SK-N-MC (cell line): ENCODE data around the gene C5orf34.

Source experiments
- EZH2 ChIP-seq: fragments of 200-600 bp; sonication (generic); IDR thresholded peaks from one replicate; pipeline ENCODE4 v1.6.1; 2017; ENCODE audit warnings: antibody characterized with exemption
- FOXP2 ChIP-seq: optimal IDR thresholded peaks from 2 replicates; pipeline ENCODE3; 2011; ENCODE audit warnings: mild to moderate bottlenecking, moderate library complexity; ENCODE audit not compliant: insufficient read depth; ENCODE audit errors: extremely low read length, control extremely low read depth
- POLR2AphosphoS5 ChIP-seq: IDR thresholded peaks from 2 replicates; pipeline ENCODE4 v1.6.1; 2012; ENCODE audit warnings: mild to moderate bottlenecking, low read depth, low read length, borderline replicate concordance

GRCh38 chr5:43461066-43461465 is 53.9 kb downstream of the C5orf34 start:
- TF ChIP-seq EZH2 (no peak), POLR2AphosphoS5 (no peak), FOXP2 (no peak)
